ENCODE measurements around the gene PRIM2. TPM values are rescaled to one million over a fixed set of nuclear protein-coding genes. Genes with fewer than 3 reads are reported as not detected.
A peak's percentile ranks its signal among the peaks of the same experiment; 100 is the strongest.
"Not testable (repeated sequence)": the region's sequence is repeated elsewhere in the genome, so short reads cannot be mapped to it uniquely, and the experiment has no call there.

PRIM2 gene
- total RNA-seq (35.2 and 59.9 TPM in 2 replicates), polyA plus RNA-seq (28.0 and 51.5 TPM in 2 replicates), polyA minus RNA-seq (ENCODE audit: low replicate concordance) (4.2 and 30.7 TPM in 2 replicates)
- 16.3 and 36.7 TPM in 2 replicates for polyA plus RNA-seq (2012)

GRCh38 chr6:57317060-57317943 lies at the start of gene PRIM2:
TSS of gene PRIM2 (plus strand) at chr6:57317630. CDS start at chr6:57318446, 816 bp downstream.
- H3K27me3 ChIP-seq (ENCODE audit: control insufficient read depth, insufficient read depth, low read length), result no peaks in the 10 kb centered on the region
- peak within 1 kb of the TSS; percentile 96 for H3K4me2 ChIP-seq (ENCODE audit: extremely low read depth, insufficient read depth, low read length)
- DNase-seq (ENCODE audit: low read depth in 2 of 2), result peak; percentile 78 to 79
- no peaks in the 10 kb centered on the region for H4K20me1 ChIP-seq (ENCODE audit: control insufficient read depth, extremely low read depth, insufficient read depth, low read length)
- peak within 1 kb of the TSS; percentile 65 for H3K9ac ChIP-seq (ENCODE audit: insufficient read depth, low read length)
- H3K36me3 ChIP-seq (ENCODE audit: control insufficient read depth, insufficient read depth, low read length), result peaks cover 6% of the 10 kb centered on the region
- no peaks in the 10 kb centered on the region for H3K9me3 ChIP-seq (ENCODE audit: control insufficient read depth, insufficient read depth, low read depth, low read length)
- H3K27ac ChIP-seq (ENCODE audit: insufficient read depth, low read length), result peak within 1 kb of the TSS; percentile 71
- H3K4me1 ChIP-seq (ENCODE audit: control insufficient read depth, extremely low read depth, insufficient read depth, low read length), result peaks cover 17% of the 10 kb centered on the region
- peak within 1 kb of the TSS; percentile 96 for H2AFZ ChIP-seq (ENCODE audit: low read length)
- TF ChIP-seq CTCF (conservative IDR thresholded peaks at IDR 0.05 in 1 of 2, IDR thresholded peaks at IDR 0.05 in 1 of 2; ENCODE audit: low read depth in 1 of 2, low read length in 2 of 2) (no peak), EZH2 (IDR thresholded peaks at IDR 0.05; ENCODE audit: low read length, missing control alignments) (no peak)
- H3K79me2 ChIP-seq (ENCODE audit: control insufficient read depth, insufficient read depth, low read length), result peaks cover 41% of the 10 kb centered on the region
- H3K4me3 ChIP-seq (replicated peaks in 1 of 4; ENCODE audit: control extremely low read depth in 1 of 4, insufficient read depth in 1 of 4, low read depth in 3 of 4, low read length in 4 of 4), result peak within 1 kb of the TSS; percentile 74 to 98 (median 93)

GRCh38 chr6:57268294-57268640 lies 49.2 kb upstream of the PRIM2 start:
- Histone ChIP-seq H3K4me1 (ENCODE audit: control insufficient read depth, extremely low read depth, insufficient read depth, low read length) (peaks cover 14% of the 10 kb centered on the region), H3K27ac (ENCODE audit: insufficient read depth, low read length) (peak overlapping the region; percentile 8), H3K4me3 (replicated peaks in 1 of 4; ENCODE audit: control extremely low read depth in 1 of 4, insufficient read depth in 1 of 4, low read depth in 3 of 4, low read length in 4 of 4) (no peak overlapping the region), H3K27me3 (ENCODE audit: control insufficient read depth, insufficient read depth, low read length) (no peaks in the 10 kb centered on the region), H3K9ac (ENCODE audit: insufficient read depth, low read length) (no peak overlapping the region), H4K20me1 (ENCODE audit: control insufficient read depth, extremely low read depth, insufficient read depth, low read length) (no peaks in the 10 kb centered on the region), H3K79me2 (ENCODE audit: control insufficient read depth, insufficient read depth, low read length) (no peaks in the 10 kb centered on the region), H3K36me3 (ENCODE audit: control insufficient read depth, insufficient read depth, low read length) (no peaks in the 10 kb centered on the region), H3K4me2 (ENCODE audit: extremely low read depth, insufficient read depth, low read length) (no peak overlapping the region), H2AFZ (ENCODE audit: low read length) (no peak overlapping the region), H3K9me3 (ENCODE audit: control insufficient read depth, insufficient read depth, low read depth, low read length) (no peaks in the 10 kb centered on the region)
- no peak for TF ChIP-seq EZH2 (IDR thresholded peaks at IDR 0.05; ENCODE audit: low read length, missing control alignments)
- no peak for TF ChIP-seq CTCF (conservative IDR thresholded peaks at IDR 0.05 in 1 of 2, IDR thresholded peaks at IDR 0.05 in 1 of 2; ENCODE audit: low read depth in 1 of 2, low read length in 2 of 2)
- no peak for DNase-seq (ENCODE audit: low read depth in 2 of 2)

GRCh38 chr6:57274113-57274824 lies 43.2 kb upstream of the PRIM2 start:
- H3K27ac ChIP-seq (ENCODE audit: insufficient read depth, low read length); H3K4me2 ChIP-seq (ENCODE audit: extremely low read depth, insufficient read depth, low read length); H3K4me3 ChIP-seq (replicated peaks in 1 of 4; ENCODE audit: control extremely low read depth in 1 of 4, insufficient read depth in 1 of 4, low read depth in 3 of 4, low read length in 4 of 4); H3K36me3 ChIP-seq (ENCODE audit: control insufficient read depth, insufficient read depth, low read length); DNase-seq (ENCODE audit: low read depth in 2 of 2); H3K9ac ChIP-seq (ENCODE audit: insufficient read depth, low read length); H4K20me1 ChIP-seq (ENCODE audit: control insufficient read depth, extremely low read depth, insufficient read depth, low read length); H3K4me1 ChIP-seq (ENCODE audit: control insufficient read depth, extremely low read depth, insufficient read depth, low read length); H3K9me3 ChIP-seq (ENCODE audit: control insufficient read depth, insufficient read depth, low read depth, low read length); H2AFZ ChIP-seq (ENCODE audit: low read length); H3K79me2 ChIP-seq (ENCODE audit: control insufficient read depth, insufficient read depth, low read length); H3K27me3 ChIP-seq (ENCODE audit: control insufficient read depth, insufficient read depth, low read length): not testable (repeated sequence)

All from fibroblast of lung (primary cell).